Stomach (tissue), 4 donors: ENCODE results near the gene SCAMP4.

ENCODE experiments used
- EP300 ChIP-seq: sonication (generic); formaldehyde crosslinking; IDR thresholded peaks from one replicate; pipeline ENCODE4 v1.6.1; 2017; ENCODE audit warnings: antibody characterized with exemption
- POLR2A ChIP-seq, 4 donors: fragments of 450-650 bp; IDR thresholded peaks; one replicate each; pipeline ENCODE4 v1.6.1; 2016; ENCODE audit warnings: antibody characterized with exemption in 4 of 4, control low read depth in 2 of 4, mild to moderate bottlenecking in 1 of 4, moderate library complexity in 1 of 4

- no peak for TF ChIP-seq POLR2A (IDR thresholded peaks at IDR 0.05)
- no peak for TF ChIP-seq EP300
These were observed 12.7 kb downstream of the SCAMP4 start for GRCh38 chr19:1917926-1918325.
